ENCODE results near the gene CFAP54.

The CFAP54 gene

GRCh38 chr12:96769400-96769799 is 280.0 kb downstream of the CFAP54 start:
- no peak for DNase-seq

DNA sequence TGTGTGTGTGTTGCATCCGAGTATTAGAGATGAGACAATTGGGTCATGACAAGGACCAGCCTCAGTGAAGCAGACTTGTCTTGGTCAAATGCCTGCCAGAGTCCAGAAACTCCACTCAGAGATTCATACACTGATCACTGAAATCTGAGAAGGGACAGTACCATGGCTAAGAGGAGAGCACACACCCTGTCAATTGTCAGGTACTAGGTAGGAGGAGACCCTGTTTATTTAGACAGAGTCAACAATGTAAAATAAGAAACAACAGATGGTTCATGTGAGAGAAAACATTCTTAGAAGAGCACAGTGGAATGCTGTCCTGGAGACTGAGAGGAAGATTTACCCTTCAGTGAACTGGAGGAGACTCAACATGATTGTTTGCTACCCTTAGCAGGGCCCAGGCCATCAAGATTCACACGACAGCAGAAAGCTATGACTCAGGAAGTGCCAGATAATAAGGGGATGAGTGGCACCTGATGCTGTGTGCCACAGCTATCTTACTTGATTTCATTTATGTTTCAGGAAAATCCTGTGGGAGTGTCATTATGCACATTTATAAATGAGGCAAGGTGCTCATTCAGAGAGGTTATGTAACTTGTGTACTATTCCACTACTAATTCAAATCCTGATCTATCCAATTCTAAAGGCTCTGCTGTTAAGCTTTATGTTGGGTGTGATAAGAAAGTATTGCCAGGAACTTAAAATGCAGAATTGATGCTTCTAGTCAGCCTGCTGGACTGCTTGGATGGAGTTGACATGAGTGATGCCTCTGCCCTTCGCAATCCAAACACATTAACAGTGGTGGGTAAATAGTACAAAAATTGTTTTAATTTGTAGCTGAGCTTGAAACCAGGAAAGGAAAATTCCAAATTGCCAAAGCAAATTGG is 281.1 kb downstream of the CFAP54 start:
- DNase-seq: no peak

- DNase-seq: no peak
Observed at GRCh38 chr12:96773031-96773430, 283.7 kb downstream of the CFAP54 start.

- DNase-seq: no peak
Observed at GRCh38 chr12:96774496-96775256, 285.3 kb downstream of the CFAP54 start.

GRCh38 chr12:96776908-96777307 is 287.5 kb downstream of the CFAP54 start:
- no peak for DNase-seq

DNA sequence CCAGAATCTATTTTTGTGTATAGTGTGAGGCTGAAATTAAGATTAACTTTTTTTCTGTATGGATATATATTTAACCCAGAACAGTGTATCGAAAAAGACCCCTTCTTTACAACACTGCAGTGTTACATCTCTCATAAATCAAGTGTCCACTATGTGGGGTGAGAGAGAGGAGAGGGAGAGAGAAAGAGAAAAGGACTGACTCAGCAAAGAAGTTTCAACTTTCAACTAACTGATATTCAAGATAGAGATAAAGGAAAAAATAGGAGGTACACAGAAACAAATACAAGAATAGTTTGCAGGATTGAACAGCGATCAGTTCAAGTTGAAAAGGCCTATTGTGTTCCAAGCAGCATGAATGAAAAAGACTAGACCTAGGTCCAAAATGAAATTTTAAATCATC is 291.0 kb downstream of the CFAP54 start:
- no peak for DNase-seq

DNA sequence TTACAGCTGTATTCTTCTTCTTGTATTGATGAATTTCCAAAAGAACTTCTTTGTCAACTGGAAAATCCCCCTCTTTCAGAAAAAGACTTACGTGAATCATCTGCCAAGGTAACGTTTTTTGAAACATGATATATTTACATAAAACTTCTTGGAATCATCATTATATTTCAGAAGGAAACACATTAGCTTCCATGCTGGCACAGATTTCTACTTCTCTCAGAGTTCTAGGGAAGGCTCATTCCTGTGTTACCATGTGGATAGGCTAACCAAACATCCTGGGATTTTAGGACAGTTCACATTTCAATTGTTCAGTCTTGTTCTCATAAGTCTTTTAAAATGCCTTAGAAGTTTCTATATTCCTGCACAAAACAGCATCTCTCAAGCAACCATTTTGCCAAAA is 297.4 kb downstream of the CFAP54 start:
- no peak for DNase-seq

DNA sequence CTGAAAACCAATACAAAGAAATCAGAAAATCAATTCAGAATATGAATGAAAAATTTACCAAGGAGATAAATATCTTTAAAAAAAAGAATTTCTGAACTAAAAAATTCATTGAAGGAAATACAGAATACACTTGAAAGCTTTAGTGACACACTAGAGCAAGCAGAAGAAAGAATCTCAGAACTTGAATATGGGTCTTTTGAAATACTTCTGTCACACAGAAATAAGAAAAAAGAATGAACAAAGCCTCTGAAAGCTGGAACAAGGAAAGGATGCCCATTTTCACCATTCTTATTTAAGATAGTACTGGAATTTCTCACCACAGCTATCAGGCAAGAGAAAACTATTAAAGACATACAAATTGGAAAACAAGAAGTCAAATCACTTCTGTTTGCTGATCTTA is 314.6 kb downstream of the CFAP54 start:
- DNase-seq: no peak

DNA sequence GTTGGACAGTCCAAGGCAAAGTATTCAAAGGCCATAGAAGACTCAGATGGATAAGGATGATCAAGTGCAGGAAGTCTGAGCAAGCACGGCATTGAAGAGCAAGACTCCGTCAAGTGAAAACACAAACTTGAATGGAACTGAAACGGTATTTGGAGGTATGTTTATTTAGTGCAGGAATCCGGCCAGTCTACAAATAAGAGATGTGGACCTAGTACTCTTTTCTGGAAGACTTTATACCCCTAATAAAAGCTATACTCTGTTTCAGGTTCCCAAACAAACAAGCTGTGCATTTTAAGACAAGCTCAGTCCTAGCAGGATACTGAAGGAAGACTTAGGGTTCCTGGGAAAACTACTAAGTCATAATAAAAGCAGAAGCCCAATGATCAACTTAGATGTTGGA is 316.9 kb downstream of the CFAP54 start:
- no peak for DNase-seq

DNA sequence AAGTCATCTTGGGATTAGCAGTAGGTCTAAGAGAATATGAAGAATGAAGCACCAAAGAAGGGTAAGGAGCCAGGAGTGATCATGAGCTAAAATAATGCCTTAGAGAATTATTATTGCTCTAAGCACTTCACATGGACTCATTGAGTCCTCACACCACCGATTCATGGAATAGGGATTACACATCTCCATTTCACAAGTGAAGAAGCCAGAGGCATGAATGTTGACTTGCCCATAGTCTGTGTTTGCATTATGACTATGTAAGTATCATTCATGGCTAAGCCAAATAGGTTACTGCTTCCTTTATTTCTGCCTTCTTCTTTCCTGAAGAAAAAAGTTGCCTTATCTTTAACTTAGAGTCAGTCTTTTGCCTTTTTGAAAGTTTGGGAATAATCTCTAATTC is 318.4 kb downstream of the CFAP54 start:
- no peak for DNase-seq

DNA sequence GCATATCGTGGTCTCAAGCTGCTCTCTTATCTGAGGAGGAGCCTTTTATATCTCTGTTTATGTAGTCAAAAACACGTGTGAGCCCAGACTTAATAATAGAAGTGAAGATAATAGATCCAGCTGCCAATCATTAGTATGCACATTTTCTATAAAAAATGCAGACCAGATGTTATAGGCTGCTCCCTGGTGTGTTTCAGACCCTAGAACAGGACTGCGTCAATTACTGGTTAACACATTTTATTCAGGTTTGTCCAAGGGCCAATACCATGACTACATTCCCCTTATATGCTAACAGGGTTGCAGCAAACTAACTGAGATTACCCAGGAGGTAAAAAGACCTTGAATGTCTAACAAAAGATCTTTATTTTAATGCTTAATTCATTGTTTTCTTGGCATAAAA is 319.2 kb downstream of the CFAP54 start:
- no peak for DNase-seq

DNA sequence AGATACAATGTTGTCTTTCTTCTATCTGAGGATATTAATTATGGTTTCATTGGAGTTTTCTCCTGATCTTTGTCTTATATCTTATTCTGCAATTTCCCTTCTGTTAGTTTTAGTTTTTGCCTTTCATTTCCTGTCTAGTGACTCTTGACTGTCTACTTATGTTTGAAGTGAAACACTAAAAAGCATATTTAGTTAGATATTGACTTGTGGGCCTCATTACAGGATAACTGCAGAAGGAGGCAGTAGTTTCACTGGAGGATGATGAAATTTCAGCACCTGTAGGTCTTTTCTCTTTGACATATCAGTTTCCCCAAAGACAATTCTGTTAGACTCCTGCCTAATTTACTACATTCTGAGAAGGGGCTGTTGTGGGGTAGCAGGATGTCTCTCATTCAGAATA is 320.1 kb downstream of the CFAP54 start:
- DNase-seq: no peak

DNA sequence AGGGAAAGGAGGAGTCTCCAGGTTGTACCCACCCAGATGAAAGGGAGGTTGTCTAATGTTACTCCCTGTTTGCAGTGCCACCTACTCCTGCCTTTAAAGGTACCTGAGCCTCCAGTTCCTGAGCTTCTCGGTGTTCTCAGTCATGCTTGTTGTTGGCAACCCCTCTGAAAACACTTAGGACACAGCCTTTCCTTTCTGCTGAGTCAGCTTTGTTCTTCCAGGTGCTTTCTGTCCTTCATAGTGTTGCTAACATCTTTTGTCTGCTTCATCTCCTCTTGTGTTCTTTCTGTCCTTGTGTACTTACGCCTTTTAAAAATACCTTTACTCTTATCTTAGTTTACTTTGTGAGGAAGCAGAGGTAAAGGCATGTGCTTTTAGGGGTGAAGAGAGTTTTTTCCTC is 320.7 kb downstream of the CFAP54 start:
- no peak for DNase-seq

GRCh38 chr12:96810477-96810876 is 321.1 kb downstream of the CFAP54 start:
- DNase-seq: no peak

- no peak for DNase-seq
Observed at GRCh38 chr12:96811083-96811482, 321.7 kb downstream of the CFAP54 start.

GRCh38 chr12:96812153-96812552 is 322.8 kb downstream of the CFAP54 start:
- no peak for DNase-seq

GRCh38 chr12:96814200-96814599 is 324.8 kb downstream of the CFAP54 start:
- no peak for DNase-seq

DNA sequence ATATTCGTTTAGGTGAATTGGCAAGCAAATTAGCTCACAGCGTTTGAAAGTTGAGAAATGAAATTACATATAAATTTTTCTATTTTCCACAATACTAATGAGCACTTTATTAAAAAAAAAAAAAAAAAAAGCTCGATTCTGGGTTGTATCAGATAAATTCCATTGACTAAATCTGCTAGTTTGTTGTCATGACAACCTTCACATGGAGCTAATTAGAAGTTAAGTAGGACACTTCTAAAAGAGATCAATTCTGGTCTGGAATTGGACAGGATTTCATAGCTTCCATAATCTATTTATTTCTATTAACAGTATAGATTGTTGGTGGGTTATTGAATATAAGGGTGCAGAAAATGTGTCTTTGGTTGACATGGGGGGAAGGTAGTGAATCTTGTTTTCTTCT is 332.2 kb downstream of the CFAP54 start:
- no peak for DNase-seq

DNA sequence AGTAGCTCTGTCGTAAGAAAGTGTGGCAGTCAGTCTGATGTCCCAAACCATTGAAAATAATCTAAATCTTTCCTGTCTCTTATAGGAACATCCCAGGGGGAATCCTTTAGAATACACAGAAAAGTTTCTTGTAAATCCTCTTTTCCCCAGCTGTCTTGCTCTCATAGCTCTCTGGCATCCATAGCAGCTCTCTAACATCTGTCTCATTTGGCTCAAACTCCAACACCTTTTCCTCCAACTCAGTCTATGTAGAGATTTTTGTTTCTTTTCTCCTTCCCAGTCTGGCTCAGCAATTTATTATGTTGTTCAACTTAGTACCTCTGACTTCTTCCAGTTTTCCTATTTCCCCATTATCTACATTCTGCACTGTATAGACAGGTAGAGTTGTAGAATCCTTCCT is 333.3 kb downstream of the CFAP54 start:
- no peak for DNase-seq

DNA sequence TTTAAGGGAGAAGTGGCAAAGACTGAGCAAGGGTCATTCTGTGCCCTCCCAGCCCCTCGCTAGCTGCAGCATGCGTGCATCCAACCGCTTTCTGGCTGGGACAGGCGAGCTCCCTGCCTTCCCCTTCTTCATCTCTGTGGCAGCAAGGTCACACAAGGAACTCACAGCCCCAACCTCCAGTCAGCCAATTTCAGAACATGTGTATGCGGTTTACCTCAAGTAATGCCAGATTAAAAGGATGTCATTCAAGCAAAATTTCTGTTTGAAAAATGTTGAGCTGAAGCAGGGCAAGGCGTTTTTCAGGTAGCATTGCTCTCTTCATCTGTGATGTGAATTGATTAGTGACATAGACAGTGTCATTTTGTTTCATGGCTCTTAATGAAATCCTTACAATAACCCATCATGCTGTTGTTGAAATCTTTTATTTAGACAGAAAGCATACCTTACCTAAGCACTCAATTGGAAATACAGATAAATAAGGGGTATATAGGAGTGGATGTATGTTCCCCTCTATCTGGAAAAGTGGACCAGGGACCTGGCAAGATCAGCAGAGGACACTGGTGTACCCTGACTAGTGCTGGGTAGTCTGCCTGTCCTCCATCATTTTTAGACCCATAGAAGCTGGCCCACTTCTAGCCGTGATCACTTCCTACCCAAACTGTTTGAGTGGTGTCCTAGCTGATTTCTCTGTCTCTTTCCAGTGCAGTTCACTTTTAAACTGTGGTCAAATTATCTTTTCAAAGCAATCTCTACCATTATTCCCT is 334.9 kb downstream of the CFAP54 start:
- DNase-seq: no peak

DNA sequence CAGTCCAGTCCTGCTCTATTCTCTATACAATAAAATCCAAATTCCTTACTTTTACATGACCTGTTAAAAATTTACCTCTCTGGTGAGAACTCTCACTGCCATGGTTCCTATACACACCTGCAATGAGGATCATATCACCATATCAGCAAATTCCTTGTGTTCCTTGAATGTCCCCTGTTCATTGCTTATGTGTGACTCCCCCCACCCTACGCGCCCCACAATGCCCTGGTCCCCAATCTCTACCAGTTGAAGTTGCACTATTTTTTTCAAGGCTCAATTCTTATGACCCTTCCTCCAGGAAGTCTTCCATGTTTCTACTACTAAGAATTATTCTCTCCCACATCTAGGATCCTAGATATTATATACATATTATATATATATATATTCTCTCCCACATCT is 335.5 kb downstream of the CFAP54 start:
- no peak for DNase-seq

GRCh38 chr12:96828169-96828789 is 338.9 kb downstream of the CFAP54 start:
- no peak for DNase-seq

- no peak for DNase-seq
Observed at GRCh38 chr12:96829354-96829753, 340.0 kb downstream of the CFAP54 start.

All from activated gamma-delta T cell treated with Interleukin-2 at 50 U/mL for 16 hours (primary cell).